GM12873 (cell line): ENCODE measurements around the gene KLHL8.

ENCODE experiments used
- CTCF ChIP-seq: IDR thresholded peaks from 2 replicates; pipeline ENCODE4 v1.5.1; 2012; ENCODE audit warnings: low read depth, mild to moderate bottlenecking, moderate library complexity, low read length, control low read depth; ENCODE audit not compliant: insufficient read depth; ENCODE audit errors: missing control alignments

Gene KLHL8

GRCh38 chr4:87229979-87230378, 9.6 kb upstream of the KLHL8 start:
- no peak for TF ChIP-seq CTCF

GRCh38 chr4:87228262-87228860, 7.9 kb upstream of the KLHL8 start:
- no peak for TF ChIP-seq CTCF

GRCh38 chr4:87227751-87228151, 7.3 kb upstream of the KLHL8 start:
- TF ChIP-seq CTCF, result no peak

- TF ChIP-seq CTCF, result no peak
Observed at GRCh38 chr4:87225936-87226335, 5.5 kb upstream of the KLHL8 start.

GRCh38 chr4:87224141-87224923, 3.9 kb upstream of the KLHL8 start:
- TF ChIP-seq CTCF, result no peak

GRCh38 chr4:87219632-87220093, 755 bp downstream of the KLHL8 start:
- TF ChIP-seq CTCF, result peak; percentile 53

GRCh38 chr4:87216469-87216868, 3.9 kb downstream of the KLHL8 start:
- TF ChIP-seq CTCF, result no peak
